ENCODE results near the gene GULP1.

DNA sequence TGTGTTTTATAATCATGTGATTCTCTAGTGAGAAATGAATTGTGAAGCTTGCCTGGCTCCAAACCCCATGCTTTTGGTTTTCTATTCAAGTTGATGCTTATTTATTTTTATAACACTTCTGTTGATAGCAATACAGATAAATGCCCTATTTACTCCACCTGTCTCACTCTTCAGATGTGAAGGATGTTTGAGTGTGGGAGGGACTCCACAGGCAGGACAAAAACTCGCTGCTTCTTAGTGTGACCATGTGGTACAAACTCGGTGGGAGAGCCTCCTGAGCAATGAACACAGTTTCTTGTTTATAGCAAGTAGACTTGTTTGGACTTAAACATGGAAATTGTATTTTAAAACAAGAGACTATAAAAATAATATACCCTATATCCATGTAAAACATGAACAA lies 219.7 kb downstream of the GULP1 start:
- TF ChIP-seq POLR2A (IDR thresholded peaks at IDR 0.05; ENCODE audit: low read depth, low read length) (no peak), CEBPB (IDR thresholded peaks at IDR 0.05; ENCODE audit: low read depth, low read length) (no peak), MXI1 (IDR thresholded peaks at IDR 0.05; ENCODE audit: borderline replicate concordance, low read depth, low read length) (no peak), SMC3 (IDR thresholded peaks at IDR 0.05; ENCODE audit: low read depth, low read length) (no peak), RAD21 (IDR thresholded peaks at IDR 0.05; ENCODE audit: low read length) (no peak), MAZ (IDR thresholded peaks at IDR 0.05; ENCODE audit: borderline replicate concordance, low read depth, low read length) (no peak), RFX5 (IDR thresholded peaks at IDR 0.05; ENCODE audit: low read depth, low read length) (no peak), MAFK (IDR thresholded peaks at IDR 0.05; ENCODE audit: low read depth, low read length) (no peak), CHD1 (IDR thresholded peaks at IDR 0.05; ENCODE audit: low read depth, low read length) (no peak), FOS (IDR thresholded peaks at IDR 0.05; ENCODE audit: low read depth, low read length) (no peak)
- TF ChIP-seq, protein P1, sequence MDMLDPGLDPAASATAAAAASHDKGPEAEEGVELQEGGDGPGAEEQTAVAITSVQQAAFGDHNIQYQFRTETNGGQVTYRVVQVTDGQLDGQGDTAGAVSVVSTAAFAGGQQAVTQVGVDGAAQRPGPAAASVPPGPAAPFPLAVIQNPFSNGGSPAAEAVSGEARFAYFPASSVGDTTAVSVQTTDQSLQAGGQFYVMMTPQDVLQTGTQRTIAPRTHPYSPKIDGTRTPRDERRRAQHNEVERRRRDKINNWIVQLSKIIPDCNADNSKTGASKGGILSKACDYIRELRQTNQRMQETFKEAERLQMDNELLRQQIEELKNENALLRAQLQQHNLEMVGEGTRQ (IDR thresholded peaks at IDR 0.05; ENCODE audit: low read depth, low read length): no peak
- TF ChIP-seq, protein P2, sequence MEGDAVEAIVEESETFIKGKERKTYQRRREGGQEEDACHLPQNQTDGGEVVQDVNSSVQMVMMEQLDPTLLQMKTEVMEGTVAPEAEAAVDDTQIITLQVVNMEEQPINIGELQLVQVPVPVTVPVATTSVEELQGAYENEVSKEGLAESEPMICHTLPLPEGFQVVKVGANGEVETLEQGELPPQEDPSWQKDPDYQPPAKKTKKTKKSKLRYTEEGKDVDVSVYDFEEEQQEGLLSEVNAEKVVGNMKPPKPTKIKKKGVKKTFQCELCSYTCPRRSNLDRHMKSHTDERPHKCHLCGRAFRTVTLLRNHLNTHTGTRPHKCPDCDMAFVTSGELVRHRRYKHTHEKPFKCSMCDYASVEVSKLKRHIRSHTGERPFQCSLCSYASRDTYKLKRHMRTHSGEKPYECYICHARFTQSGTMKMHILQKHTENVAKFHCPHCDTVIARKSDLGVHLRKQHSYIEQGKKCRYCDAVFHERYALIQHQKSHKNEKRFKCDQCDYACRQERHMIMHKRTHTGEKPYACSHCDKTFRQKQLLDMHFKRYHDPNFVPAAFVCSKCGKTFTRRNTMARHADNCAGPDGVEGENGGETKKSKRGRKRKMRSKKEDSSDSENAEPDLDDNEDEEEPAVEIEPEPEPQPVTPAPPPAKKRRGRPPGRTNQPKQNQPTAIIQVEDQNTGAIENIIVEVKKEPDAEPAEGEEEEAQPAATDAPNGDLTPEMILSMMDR (conservative IDR thresholded peaks at IDR 0.05; ENCODE audit: low read depth, low read length): no peak
- TF ChIP-seq, protein P3, sequence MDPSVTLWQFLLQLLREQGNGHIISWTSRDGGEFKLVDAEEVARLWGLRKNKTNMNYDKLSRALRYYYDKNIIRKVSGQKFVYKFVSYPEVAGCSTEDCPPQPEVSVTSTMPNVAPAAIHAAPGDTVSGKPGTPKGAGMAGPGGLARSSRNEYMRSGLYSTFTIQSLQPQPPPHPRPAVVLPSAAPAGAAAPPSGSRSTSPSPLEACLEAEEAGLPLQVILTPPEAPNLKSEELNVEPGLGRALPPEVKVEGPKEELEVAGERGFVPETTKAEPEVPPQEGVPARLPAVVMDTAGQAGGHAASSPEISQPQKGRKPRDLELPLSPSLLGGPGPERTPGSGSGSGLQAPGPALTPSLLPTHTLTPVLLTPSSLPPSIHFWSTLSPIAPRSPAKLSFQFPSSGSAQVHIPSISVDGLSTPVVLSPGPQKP (IDR thresholded peaks at IDR 0.05; ENCODE audit: borderline replicate concordance, low read depth, low read length): no peak
